Astrocyte of the cerebellum (primary cell): ENCODE measurements around the gene HOXD13.

Source experiments
- DNase-seq: peaks from one replicate; pipeline ENCODE4 v3.0.0-alpha.2; 2011; ENCODE audit warnings: low read depth
- H3K4me3 ChIP-seq: 2 replicates; pipeline ENCODE4 v1.5.1; 2011; ENCODE audit warnings: mild to moderate bottlenecking, low read depth, low read length, moderate library complexity
- in situ Hi-C: cut with HindIII; loops from 2 replicates; pipeline ENCODE4 v1.10.0; 2017; ENCODE audit warnings: low sequenced_read_pairs
- TF ChIP-seq, protein P1 (sequence below): IDR thresholded peaks from 2 replicates; pipeline ENCODE4 v1.5.1; 2012; ENCODE audit warnings: low read length, low read depth, moderate library complexity, mild to moderate bottlenecking; ENCODE audit errors: missing control alignments

Gene HOXD13

DNA sequence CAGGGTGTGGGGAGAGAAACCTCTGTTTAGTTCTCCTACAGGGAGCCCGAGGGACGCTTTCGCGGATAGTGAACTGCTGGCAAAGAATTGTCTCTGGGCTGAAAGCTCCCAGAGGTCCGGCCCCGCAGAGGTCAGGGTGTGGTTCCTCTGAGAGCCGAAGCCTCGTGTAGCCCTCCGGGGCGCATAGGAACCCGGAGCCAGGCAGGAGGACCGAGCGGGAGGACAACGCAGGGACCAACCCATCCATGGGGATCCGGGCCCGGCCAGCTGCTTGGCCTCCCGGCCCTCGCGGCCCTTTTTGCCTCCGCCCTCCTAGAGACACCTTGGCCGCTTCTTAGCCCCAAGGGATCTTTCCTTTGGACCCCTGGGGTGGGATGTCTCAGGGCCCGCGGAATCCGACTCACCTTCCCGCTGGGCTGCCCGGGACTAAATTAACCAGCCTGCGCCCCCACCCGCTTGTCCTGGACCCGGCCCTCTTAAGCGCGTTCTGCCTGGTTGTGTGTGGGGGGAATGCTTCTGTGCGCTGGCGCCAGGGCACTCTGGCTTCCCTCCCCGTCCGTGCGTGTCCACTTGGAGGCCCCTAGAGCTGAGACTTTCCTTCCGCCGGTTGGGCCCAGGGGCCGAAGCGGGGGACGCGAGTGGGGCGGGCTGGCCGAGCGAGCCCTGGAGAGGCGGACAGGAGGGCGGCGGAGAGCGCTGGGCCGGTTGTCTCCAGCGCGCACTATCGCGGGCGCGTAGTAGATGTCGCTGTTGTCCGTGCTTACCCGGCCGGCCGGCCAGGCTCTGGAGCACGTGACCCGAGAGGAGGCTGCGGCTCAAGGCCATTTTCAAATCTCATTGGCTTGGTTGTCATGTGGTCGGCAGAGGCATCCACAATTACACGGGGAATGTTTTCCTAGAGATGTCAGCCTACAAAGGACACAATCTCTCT is 23.6 kb downstream of the HOXD13 start, which contains the start of gene HOXD10:
HOXD10 (plus strand) TSS at position 896 of the 931 bp plus-strand sequence. CDS start 56 bp downstream, outside the sequence.
- DNase-seq = no peak
- in situ Hi-C loops = loop anchor here (25.0 kb wide), 1 partner anchor 1021 kb away; no protein-coding TSS in a partner anchor
- no peak within 1 kb of the TSS for H3K4me3 ChIP-seq
- TF ChIP-seq, protein P1, sequence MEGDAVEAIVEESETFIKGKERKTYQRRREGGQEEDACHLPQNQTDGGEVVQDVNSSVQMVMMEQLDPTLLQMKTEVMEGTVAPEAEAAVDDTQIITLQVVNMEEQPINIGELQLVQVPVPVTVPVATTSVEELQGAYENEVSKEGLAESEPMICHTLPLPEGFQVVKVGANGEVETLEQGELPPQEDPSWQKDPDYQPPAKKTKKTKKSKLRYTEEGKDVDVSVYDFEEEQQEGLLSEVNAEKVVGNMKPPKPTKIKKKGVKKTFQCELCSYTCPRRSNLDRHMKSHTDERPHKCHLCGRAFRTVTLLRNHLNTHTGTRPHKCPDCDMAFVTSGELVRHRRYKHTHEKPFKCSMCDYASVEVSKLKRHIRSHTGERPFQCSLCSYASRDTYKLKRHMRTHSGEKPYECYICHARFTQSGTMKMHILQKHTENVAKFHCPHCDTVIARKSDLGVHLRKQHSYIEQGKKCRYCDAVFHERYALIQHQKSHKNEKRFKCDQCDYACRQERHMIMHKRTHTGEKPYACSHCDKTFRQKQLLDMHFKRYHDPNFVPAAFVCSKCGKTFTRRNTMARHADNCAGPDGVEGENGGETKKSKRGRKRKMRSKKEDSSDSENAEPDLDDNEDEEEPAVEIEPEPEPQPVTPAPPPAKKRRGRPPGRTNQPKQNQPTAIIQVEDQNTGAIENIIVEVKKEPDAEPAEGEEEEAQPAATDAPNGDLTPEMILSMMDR = no peak

DNA sequence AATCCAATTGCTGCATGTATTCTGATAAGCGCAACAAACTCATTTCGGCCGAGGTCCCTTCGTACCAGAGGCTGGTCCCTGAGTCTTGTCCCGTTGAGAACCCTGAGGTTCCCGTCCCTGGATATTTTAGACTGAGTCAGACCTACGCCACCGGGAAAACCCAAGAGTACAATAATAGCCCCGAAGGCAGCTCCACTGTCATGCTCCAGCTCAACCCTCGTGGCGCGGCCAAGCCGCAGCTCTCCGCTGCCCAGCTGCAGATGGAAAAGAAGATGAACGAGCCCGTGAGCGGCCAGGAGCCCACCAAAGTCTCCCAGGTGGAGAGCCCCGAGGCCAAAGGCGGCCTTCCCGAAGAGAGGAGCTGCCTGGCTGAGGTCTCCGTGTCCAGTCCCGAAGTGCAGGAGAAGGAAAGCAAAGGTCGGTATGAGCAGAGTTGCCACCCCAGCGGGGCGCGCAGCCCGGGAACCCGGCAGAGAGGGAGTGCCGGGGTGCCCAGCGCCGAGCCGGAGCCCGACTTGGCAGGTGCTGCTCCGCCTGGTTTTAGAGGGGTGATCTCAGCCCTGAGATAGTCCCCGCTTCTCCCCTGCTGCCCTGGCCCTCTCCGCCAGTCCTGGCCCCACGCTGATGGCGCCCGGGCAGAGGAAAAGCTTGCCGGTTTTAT is 24.8 kb downstream of the HOXD13 start:
- no peak for DNase-seq
- H3K4me3 ChIP-seq = no peak overlapping the region
- TF ChIP-seq, protein P1 = no peak
- in situ Hi-C loops = loop anchor here (25.0 kb wide), 1 partner anchor 1020 kb away; no protein-coding TSS in a partner anchor

DNA sequence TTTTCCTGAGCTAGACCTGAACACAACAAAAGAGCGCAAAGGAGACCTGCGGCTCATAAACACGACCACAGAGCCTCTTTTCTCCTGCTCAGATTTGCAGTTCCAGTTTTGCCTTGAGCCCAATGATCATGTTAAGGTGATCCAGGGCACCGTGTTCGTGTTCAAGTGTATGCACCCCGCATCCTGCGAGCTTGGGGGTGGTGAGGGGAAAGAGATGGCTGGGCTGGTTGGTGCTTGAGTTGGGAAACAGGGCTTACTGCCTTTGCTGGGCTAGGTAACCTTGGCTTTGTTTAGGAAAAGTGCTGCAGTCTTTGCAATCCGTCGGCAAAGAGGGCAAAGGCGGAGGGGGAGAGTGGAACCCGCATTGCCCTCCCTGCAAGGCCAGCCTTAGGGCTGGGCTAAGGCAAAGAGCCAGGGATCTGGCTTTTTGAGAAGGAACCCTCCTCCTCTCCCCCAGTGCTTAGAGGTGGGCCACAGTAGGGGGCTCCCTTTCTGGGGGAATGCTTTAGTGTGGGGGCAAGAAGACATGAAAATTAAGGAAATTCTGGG is 25.4 kb downstream of the HOXD13 start:
- H3K4me3 ChIP-seq = no peak overlapping the region
- in situ Hi-C loops = loop anchor here (25.0 kb wide), 1 partner anchor 1019 kb away; no protein-coding TSS in a partner anchor
- DNase-seq = no peak

DNA sequence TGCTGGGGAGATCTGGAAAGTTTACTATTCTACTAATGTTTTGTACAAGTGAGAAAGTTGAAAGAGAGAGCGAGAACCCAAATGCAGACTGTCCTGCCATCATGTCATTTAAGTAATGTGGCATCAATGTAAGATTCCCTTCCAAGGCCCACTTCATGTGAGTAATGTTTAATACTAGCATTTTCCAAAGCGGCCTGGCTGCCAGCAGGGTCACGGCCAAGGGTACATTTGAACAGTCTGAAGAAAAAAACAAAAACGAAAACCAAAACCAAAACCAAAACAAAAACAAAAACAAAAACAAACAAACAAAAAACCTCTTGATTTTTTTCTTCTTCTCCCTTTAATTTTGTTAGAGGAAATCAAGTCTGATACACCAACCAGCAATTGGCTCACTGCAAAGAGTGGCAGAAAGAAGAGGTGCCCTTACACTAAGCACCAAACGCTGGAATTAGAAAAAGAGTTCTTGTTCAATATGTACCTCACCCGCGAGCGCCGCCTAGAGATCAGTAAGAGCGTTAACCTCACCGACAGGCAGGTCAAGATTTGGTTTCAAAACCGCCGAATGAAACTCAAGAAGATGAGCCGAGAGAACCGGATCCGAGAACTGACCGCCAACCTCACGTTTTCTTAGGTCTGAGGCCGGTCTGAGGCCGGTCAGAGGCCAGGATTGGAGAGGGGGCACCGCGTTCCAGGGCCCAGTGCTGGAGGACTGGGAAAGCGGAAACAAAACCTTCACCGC is 26.2 kb downstream of the HOXD13 start:
- TF ChIP-seq, protein P1 = no peak
- in situ Hi-C loops = loop anchor here (25.0 kb wide), 1 partner anchor 1019 kb away; no protein-coding TSS in a partner anchor
- H3K4me3 ChIP-seq = no peak overlapping the region
- DNase-seq = no peak

More for the DNA sequence above, 25.4 kb downstream of the HOXD13 start:
- TF ChIP-seq, protein P1 = no peak

DNA sequence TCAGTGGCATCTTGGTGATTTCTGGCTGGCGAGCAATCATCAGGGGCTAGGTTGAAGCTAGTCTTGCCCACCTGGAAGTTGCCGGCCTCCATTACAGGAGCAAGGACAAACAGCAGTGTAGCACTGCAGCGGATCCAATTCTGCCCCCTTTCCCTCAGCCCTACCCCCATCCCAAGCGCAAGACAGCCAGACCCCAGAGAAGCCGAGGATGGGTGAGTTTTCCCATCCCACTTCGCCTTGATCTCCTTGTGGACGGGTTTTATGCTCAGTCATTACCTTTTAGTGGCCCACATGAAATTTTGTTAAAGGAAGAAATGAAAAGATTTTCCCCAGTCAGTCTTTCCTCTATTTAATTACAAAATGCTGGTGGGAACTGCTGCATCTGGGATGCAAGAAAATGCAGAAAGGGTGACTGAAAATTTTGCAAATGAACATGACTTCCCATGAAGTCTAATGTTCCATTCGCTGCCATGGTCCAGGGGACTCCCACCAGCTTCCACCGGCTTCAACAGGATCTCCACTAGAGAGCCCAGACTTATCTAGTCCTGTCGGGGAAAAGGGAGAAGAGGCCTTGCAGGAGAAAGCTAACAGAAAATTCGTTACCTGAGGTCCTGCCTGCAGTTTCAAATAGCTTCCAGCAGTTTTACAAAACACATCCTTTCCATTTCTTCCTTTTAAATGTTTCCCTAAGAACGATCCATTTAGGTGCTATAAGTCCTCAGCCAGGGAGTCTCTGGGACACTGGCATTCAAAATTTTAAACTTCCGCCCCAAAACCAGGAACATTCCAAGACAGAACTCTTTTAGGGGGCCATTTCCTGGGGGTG is 28.1 kb downstream of the HOXD13 start:
- in situ Hi-C loops = loop anchor here (25.0 kb wide), 1 partner anchor 1017 kb away; no protein-coding TSS in a partner anchor
- TF ChIP-seq, protein P1 = no peak
- DNase-seq = no peak
- no peak overlapping the region for H3K4me3 ChIP-seq
